LNCaP clone FGC (cell line): ENCODE measurements around the gene CLEC19A.

Experiments
- DNase-seq: peaks from one replicate; pipeline ENCODE4 v3.0.0-alpha.2; 2011; ENCODE audit warnings: low read depth
- H3K4me3 ChIP-seq: 2 replicates; pipeline ENCODE4 v1.5.1; 2011; ENCODE audit warnings: mild to moderate bottlenecking, low read depth, low read length, control low read depth
- TF ChIP-seq, protein P1 (sequence below): IDR thresholded peaks from 2 replicates; pipeline ENCODE4 v1.5.1; 2012; ENCODE audit warnings: mild to moderate bottlenecking; ENCODE audit not compliant: control insufficient read depth, insufficient read depth; ENCODE audit errors: extremely low read depth

The CLEC19A gene

DNA sequence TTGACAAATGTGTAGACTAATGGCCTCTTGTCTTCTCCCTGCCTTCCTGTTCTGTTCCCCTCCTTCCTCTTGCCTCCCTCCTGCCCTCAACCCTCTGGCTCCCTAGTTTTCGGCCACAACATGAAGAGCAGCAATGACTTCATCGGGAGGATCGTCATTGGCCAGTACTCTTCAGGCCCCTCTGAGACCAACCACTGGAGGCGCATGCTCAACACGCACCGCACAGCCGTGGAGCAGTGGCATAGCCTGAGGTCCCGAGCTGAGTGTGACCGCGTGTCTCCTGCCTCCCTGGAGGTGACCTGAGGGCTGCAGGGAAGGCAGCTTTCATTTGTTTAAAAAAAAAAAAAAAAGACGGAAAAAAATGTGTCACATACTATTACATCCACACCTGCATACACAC lies 18.8 kb upstream of the CLEC19A start:
- no peak for DNase-seq
- no peak overlapping the region for H3K4me3 ChIP-seq
- TF ChIP-seq, protein P1, sequence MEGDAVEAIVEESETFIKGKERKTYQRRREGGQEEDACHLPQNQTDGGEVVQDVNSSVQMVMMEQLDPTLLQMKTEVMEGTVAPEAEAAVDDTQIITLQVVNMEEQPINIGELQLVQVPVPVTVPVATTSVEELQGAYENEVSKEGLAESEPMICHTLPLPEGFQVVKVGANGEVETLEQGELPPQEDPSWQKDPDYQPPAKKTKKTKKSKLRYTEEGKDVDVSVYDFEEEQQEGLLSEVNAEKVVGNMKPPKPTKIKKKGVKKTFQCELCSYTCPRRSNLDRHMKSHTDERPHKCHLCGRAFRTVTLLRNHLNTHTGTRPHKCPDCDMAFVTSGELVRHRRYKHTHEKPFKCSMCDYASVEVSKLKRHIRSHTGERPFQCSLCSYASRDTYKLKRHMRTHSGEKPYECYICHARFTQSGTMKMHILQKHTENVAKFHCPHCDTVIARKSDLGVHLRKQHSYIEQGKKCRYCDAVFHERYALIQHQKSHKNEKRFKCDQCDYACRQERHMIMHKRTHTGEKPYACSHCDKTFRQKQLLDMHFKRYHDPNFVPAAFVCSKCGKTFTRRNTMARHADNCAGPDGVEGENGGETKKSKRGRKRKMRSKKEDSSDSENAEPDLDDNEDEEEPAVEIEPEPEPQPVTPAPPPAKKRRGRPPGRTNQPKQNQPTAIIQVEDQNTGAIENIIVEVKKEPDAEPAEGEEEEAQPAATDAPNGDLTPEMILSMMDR, result no peak

DNA sequence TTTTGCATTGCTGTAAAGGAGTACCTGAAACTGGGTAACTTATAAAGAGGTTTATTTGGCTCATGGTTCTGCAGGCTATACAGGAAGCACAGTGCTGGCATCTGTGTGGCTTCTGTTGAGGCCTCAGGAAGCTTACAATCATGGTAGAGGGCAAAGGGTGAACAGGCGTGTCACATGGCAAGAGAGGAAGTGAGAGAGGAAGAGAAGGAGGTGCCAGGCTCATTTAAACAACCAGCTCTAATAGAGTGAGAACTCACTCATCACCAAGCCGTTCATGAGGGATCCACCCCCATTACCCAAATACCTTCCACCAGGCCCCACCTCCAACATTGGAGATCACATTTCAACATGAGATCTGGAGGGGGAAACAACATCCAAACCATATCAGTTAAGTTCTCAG lies 16.4 kb upstream of the CLEC19A start:
- TF ChIP-seq, protein P1, result no peak
- H3K4me3 ChIP-seq, result no peak overlapping the region
- DNase-seq, result no peak

- no peak for DNase-seq
- no peak overlapping the region for H3K4me3 ChIP-seq
- TF ChIP-seq, protein P1, result no peak
Measured at GRCh38 chr16:19274165-19274797, 11.2 kb upstream of the CLEC19A start.

DNA sequence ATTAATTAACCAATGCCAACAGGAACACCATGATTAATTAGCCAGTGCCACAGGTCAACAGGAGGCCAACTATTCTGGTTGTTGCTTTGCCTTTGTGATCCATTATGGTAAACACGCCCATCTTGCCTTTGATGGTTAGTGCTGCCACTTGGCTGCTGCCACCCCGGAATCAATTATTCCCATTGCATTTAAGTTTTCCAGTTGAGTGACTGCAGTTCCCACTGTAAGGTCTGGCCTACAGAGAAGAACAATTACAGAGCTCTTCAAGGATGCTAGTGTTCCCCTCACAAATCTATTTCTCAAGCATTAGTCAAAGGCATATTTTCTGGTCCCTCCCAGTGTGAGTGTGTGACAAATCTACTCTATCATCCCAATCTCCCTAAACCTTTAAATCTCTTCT lies 7.1 kb upstream of the CLEC19A start:
- TF ChIP-seq, protein P1, result no peak
- no peak for DNase-seq
- H3K4me3 ChIP-seq, result no peak overlapping the region

GRCh38 chr16:19281246-19281645 lies 4.3 kb upstream of the CLEC19A start:
- H3K4me3 ChIP-seq, result no peak overlapping the region
- TF ChIP-seq, protein P1, result no peak
- DNase-seq, result no peak

GRCh38 chr16:19282101-19282500 lies 3.4 kb upstream of the CLEC19A start:
- DNase-seq, result peak; percentile 64
- H3K4me3 ChIP-seq, result no peak overlapping the region
- TF ChIP-seq, protein P1, result no peak

DNA sequence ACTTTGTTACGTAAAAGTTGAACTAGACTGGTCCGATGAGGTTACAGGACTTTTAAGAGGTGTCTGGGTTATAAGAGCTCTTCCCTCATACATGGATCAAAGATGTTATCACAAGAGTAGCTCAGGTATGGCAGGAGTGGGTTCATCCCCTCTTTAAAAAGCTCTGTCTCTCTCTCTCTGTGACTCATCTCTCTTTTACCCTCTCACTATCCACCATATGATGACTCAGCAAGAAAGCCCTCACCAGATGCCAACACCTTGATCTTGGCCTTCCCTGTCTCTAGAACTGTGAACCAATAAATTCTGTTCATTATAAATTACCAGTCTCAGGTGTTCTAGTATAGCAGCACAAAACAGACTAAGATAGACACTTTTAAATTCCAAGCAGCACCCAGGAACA lies 1.9 kb upstream of the CLEC19A start:
- TF ChIP-seq, protein P1, result no peak

More for the DNA sequence above, 1.9 kb upstream of the CLEC19A start:
- H3K4me3 ChIP-seq, result no peak overlapping the region
- no peak for DNase-seq
